DND-41 (cell line): ENCODE data around the gene AOPEP.

Source experiments
- ATAC-seq: fragments of 200-7000 bp; cut with Tn5 transposase; 3 replicates; pipeline ENCODE4 v1.9.1; 2021; ENCODE audit warnings: low read depth; ENCODE audit not compliant: insufficient read depth
- DNase-seq: peaks from one replicate; pipeline ENCODE4 v3.0.0-alpha.2; 2020
- H2AFZ ChIP-seq: 2 replicates; pipeline ENCODE4 v1.6.0; 2012; ENCODE audit warnings: low read depth, low read length
- H3K27ac ChIP-seq: 2 replicates; pipeline ENCODE4 v1.5.1; 2012; ENCODE audit warnings: low read length, inconsistent platforms
- H3K27me3 ChIP-seq: fragments of 200-600 bp; sonication (generic); 2 replicates; pipeline ENCODE4 v1.6.0; 2012; ENCODE audit warnings: low read length, mild to moderate bottlenecking, inconsistent platforms; ENCODE audit not compliant: insufficient read depth, poor library complexity
- H3K36me3 ChIP-seq: 2 replicates; pipeline ENCODE4 v1.5.1; 2012; ENCODE audit warnings: low read length, inconsistent platforms; ENCODE audit not compliant: insufficient read depth
- H3K4me1 ChIP-seq: 2 replicates; pipeline ENCODE4 v1.5.1; 2012; ENCODE audit warnings: mild to moderate bottlenecking, low read length; ENCODE audit not compliant: insufficient read depth
- H3K4me2 ChIP-seq: 2 replicates; pipeline ENCODE4 v1.6.0; 2012; ENCODE audit warnings: mild to moderate bottlenecking, moderate library complexity, low read length, inconsistent platforms; ENCODE audit not compliant: insufficient read depth
- H3K4me3 ChIP-seq, 2 experiments: fragments of 200-600 bp in 1 of 2; shearing (Covaris generic) in 1 of 2; 2 replicates each; pipeline ENCODE4 v1.5.1; 2012 to 2016; ENCODE audit warnings: inconsistent platforms in 2 of 2, low read length in 2 of 2, mild to moderate bottlenecking in 2 of 2, low read depth in 1 of 2, moderate library complexity in 1 of 2
- H3K79me2 ChIP-seq: 2 replicates; pipeline ENCODE4 v1.6.0; 2012; ENCODE audit warnings: low read length, inconsistent platforms; ENCODE audit not compliant: insufficient read depth
- H3K9ac ChIP-seq: 2 replicates; pipeline ENCODE4 v1.6.0; 2012; ENCODE audit warnings: low read depth, mild to moderate bottlenecking, inconsistent platforms, low read length, moderate library complexity
- H3K9me3 ChIP-seq: 2 replicates; pipeline ENCODE4 v1.5.1; 2012; ENCODE audit warnings: low read length, moderate library complexity, mild to moderate bottlenecking, inconsistent platforms; ENCODE audit not compliant: insufficient read depth, severe bottlenecking
- H4K20me1 ChIP-seq: 2 replicates; pipeline ENCODE4 v1.6.0; 2012; ENCODE audit warnings: low read length; ENCODE audit not compliant: insufficient read depth
- CTCF ChIP-seq: IDR thresholded peaks from 2 replicates; pipeline ENCODE4 v1.5.1; 2012; ENCODE audit warnings: borderline replicate concordance, low read length, moderate library complexity, mild to moderate bottlenecking; ENCODE audit not compliant: poor library complexity, severe bottlenecking; ENCODE audit errors: extremely low read depth
- EZH2 ChIP-seq: IDR thresholded peaks from 3 replicates; pipeline ENCODE4 v1.6.1; 2012; ENCODE audit warnings: borderline replicate concordance, low read depth, mild to moderate bottlenecking, moderate library complexity, low read length, inconsistent platforms; ENCODE audit not compliant: severe bottlenecking

The AOPEP gene

GRCh38 chr9:95132366-95133324 lies 406.1 kb downstream of the AOPEP start:
- Histone ChIP-seq H4K20me1 (no peaks in the 10 kb centered on the region), H2AFZ (no peak overlapping the region)
- TF ChIP-seq EZH2 (no peak), CTCF (no peak)

GRCh38 chr9:95133325-95133705 lies 406.8 kb downstream of the AOPEP start:
- no peaks in the 10 kb centered on the region for H3K36me3 ChIP-seq
- no peak overlapping the region for H3K4me2 ChIP-seq
- H3K9ac ChIP-seq: no peak overlapping the region
- no peaks in the 10 kb centered on the region for H3K4me1 ChIP-seq
- no peak for DNase-seq
- no peak overlapping the region for H2AFZ ChIP-seq
- no peaks in the 10 kb centered on the region for H3K79me2 ChIP-seq
- TF ChIP-seq CTCF: no peak
- no peak for TF ChIP-seq EZH2
- H3K9me3 ChIP-seq: no peaks in the 10 kb centered on the region
- no peaks in the 10 kb centered on the region for H4K20me1 ChIP-seq
- no peak overlapping the region for H3K27ac ChIP-seq
- H3K27me3 ChIP-seq: no peaks in the 10 kb centered on the region
- H3K4me3 ChIP-seq: no peak overlapping the region
- no peak for ATAC-seq

More at GRCh38 chr9:95132366-95133324, 406.1 kb downstream of the AOPEP start:
- Histone ChIP-seq H3K4me1 (no peaks in the 10 kb centered on the region), H3K4me2 (no peak overlapping the region), H3K4me3 (no peak overlapping the region), H3K27ac (no peak overlapping the region), H3K9ac (no peak overlapping the region), H3K36me3 (no peaks in the 10 kb centered on the region), H3K27me3 (no peaks in the 10 kb centered on the region), H3K79me2 (no peaks in the 10 kb centered on the region), H3K9me3 (no peaks in the 10 kb centered on the region)
- no peak for DNase-seq
- no peak for ATAC-seq

GRCh38 chr9:95134457-95134881 lies 408.0 kb downstream of the AOPEP start:
- Histone ChIP-seq H3K36me3 (no peaks in the 10 kb centered on the region), H4K20me1 (no peaks in the 10 kb centered on the region), H3K9ac (no peak overlapping the region), H2AFZ (no peak overlapping the region), H3K4me3 (no peak overlapping the region), H3K27ac (no peak overlapping the region), H3K79me2 (no peaks in the 10 kb centered on the region), H3K4me2 (no peak overlapping the region), H3K9me3 (no peaks in the 10 kb centered on the region), H3K4me1 (no peaks in the 10 kb centered on the region), H3K27me3 (no peaks in the 10 kb centered on the region)
- TF ChIP-seq CTCF: no peak
- TF ChIP-seq EZH2: no peak
- DNase-seq (no peak), ATAC-seq (no peak)
